H1 (cell line): ENCODE results near the gene ADARB2. TPM values are rescaled to one million over a fixed set of nuclear protein-coding genes. Genes with fewer than 3 reads are reported as not detected.

ENCODE experiments used
- CTCF ChIA-PET: fragments of 300-600 bp; sonication (Branson Sonifier 250); formaldehyde crosslinking; loops from one replicate; lab custom pipeline; 2021; ENCODE audit not compliant: partially characterized antibody; lab: Charles Lee
- POLR2A ChIA-PET: fragments of 300-600 bp; sonication (Branson Sonifier 250); formaldehyde crosslinking; loops from one replicate; lab custom pipeline; 2021; ENCODE audit warnings: inconsistent platforms; ENCODE audit not compliant: partially characterized antibody; lab: Charles Lee
- DNase-seq, 2 experiments: peaks; one replicate each; pipeline versions ENCODE4 v3.0.0 to v3.0.0-alpha.2; 2010 to 2022; ENCODE audit warnings: low spot score in 2 of 2, low read depth in 1 of 2, mixed read lengths in 1 of 2
- FAIRE-seq: peaks from 2 replicates; lab custom pipeline; 2011; peaks lifted over from hg19 to GRCh38; lab: Jason Lieb, UNC
- H2AFZ ChIP-seq: 2 replicates; pipeline ENCODE4 v1.8.1; 2012; ENCODE audit warnings: low read length, inconsistent platforms
- H2AK5ac ChIP-seq: 2 replicates; pipeline ENCODE4 v1.6.1; 2013; ENCODE audit warnings: low read depth, low read length
- H2BK120ac ChIP-seq: replicated peaks from 2 replicates; pipeline ENCODE3; 2013; ENCODE audit warnings: low read depth, low read length, inconsistent platforms
- H2BK12ac ChIP-seq: 2 replicates; pipeline ENCODE4 v1.6.1; 2013; ENCODE audit warnings: low read depth, low read length
- H2BK15ac ChIP-seq: 2 replicates; pipeline ENCODE4 v1.6.1; 2013; ENCODE audit warnings: low read length
- H2BK20ac ChIP-seq: 2 replicates; pipeline ENCODE4 v1.6.1; 2013; ENCODE audit warnings: low read length
- H2BK5ac ChIP-seq: 2 replicates; pipeline ENCODE4 v1.6.1; 2013; ENCODE audit warnings: low read depth, low read length
- H3K14ac ChIP-seq: 2 replicates; pipeline ENCODE4 v1.6.1; 2013; ENCODE audit warnings: inconsistent platforms; ENCODE audit not compliant: insufficient read length
- H3K18ac ChIP-seq: 2 replicates; pipeline ENCODE4 v1.6.1; 2013; ENCODE audit warnings: low read length; ENCODE audit errors: extremely low read depth
- H3K23ac ChIP-seq: 2 replicates; pipeline ENCODE4 v1.6.1; 2013; ENCODE audit warnings: inconsistent platforms; ENCODE audit not compliant: insufficient read length
- H3K23me2 ChIP-seq: 2 replicates; pipeline ENCODE4 v1.6.1; 2013; ENCODE audit warnings: low read depth, low read length
- H3K27ac ChIP-seq: 2 replicates; pipeline ENCODE4 v1.6.1; 2011; ENCODE audit warnings: low read depth, low read length, inconsistent platforms
- H3K27me3 ChIP-seq, 4 experiments: replicated peaks in 1 of 4; 1 replicate in 1 of 4; 2 replicates in 3 of 4; pipeline versions ENCODE4 v1.6.1 to v1.8.1; 2011 to 2013; ENCODE audit warnings: low read length in 3 of 4, mild to moderate bottlenecking in 3 of 4, inconsistent platforms in 2 of 4, mixed read lengths in 2 of 4, moderate library complexity in 1 of 4; ENCODE audit not compliant: control insufficient read depth in 3 of 4, insufficient read depth in 3 of 4; ENCODE audit errors: extremely low read depth in 1 of 4
- H3K36me3 ChIP-seq, 4 experiments: 2 replicates each; pipeline versions ENCODE4 v1.6.1 to v1.8.1; 2011 to 2013; ENCODE audit warnings: mild to moderate bottlenecking in 4 of 4, low read length in 3 of 4, moderate library complexity in 2 of 4, control low read depth in 1 of 4, inconsistent platforms in 1 of 4; ENCODE audit not compliant: insufficient read depth in 4 of 4, control insufficient read depth in 2 of 4
- H3K4ac ChIP-seq: replicated peaks from 2 replicates; pipeline ENCODE3; 2013; ENCODE audit warnings: low read length, low read depth, mixed read lengths, inconsistent platforms; ENCODE audit not compliant: insufficient read length
- H3K4me1 ChIP-seq, 4 experiments: replicated peaks in 1 of 4; 1 replicate in 1 of 4; 2 replicates in 3 of 4; pipeline versions ENCODE4 v1.6.1 to v1.8.1; 2011 to 2013; ENCODE audit warnings: low read length in 3 of 4, inconsistent platforms in 2 of 4, mixed read lengths in 1 of 4; ENCODE audit not compliant: insufficient read depth in 4 of 4, control insufficient read depth in 3 of 4
- H3K4me2 ChIP-seq, 2 experiments: 2 replicates each; pipeline versions ENCODE4 v1.6.1 to v1.8.1; 2011 to 2013; ENCODE audit warnings: low read depth in 2 of 2, low read length in 2 of 2, control low read depth in 1 of 2, inconsistent platforms in 1 of 2, mild to moderate bottlenecking in 1 of 2; ENCODE audit not compliant: insufficient read depth in 1 of 2
- H3K4me3 ChIP-seq, 4 experiments: fragments of 200-600, 300-600 bp in 1 of 4; sonication (generic), shearing (Covaris generic), sonication (Bioruptor Twin) in 1 of 4; 2 replicates each; pipeline versions ENCODE4 v1.5.1 to v1.8.1; 2011 to 2016; ENCODE audit warnings: low read length in 4 of 4, low read depth in 3 of 4, control low read depth in 2 of 4, inconsistent platforms in 2 of 4, mild to moderate bottlenecking in 2 of 4, mixed read lengths in 1 of 4, moderate library complexity in 1 of 4; ENCODE audit not compliant: insufficient read depth in 2 of 4; ENCODE audit errors: extremely low read depth in 1 of 4
- H3K56ac ChIP-seq: replicated peaks from 2 replicates; pipeline ENCODE3; 2013; ENCODE audit warnings: low read depth, mild to moderate bottlenecking, mixed read lengths, low read length, inconsistent platforms; ENCODE audit not compliant: insufficient read length
- H3K79me1 ChIP-seq: 2 replicates; pipeline ENCODE4 v1.6.1; 2013; ENCODE audit warnings: low read depth, low read length, control low read depth
- H3K79me2 ChIP-seq, 2 experiments: 2 replicates each; pipeline versions ENCODE4 v1.6.1 to v1.8.1; 2012 to 2013; ENCODE audit warnings: low read length in 2 of 2, mild to moderate bottlenecking in 2 of 2, inconsistent platforms in 1 of 2; ENCODE audit not compliant: insufficient read depth in 2 of 2, control insufficient read depth in 1 of 2
- H3K9ac ChIP-seq, 4 experiments: replicated peaks in 1 of 4; 1 replicate in 1 of 4; 2 replicates in 3 of 4; pipeline versions ENCODE4 v1.6.1 to v1.8.1; 2011 to 2013; ENCODE audit warnings: low read depth in 3 of 4, low read length in 3 of 4, control low read depth in 2 of 4, mild to moderate bottlenecking in 2 of 4, moderate library complexity in 2 of 4, inconsistent platforms in 1 of 4; ENCODE audit errors: extremely low read depth in 1 of 4
- H3K9me3 ChIP-seq, 2 experiments: 2 replicates each; pipeline versions ENCODE4 v1.6.1 to v1.8.1; 2012 to 2013; ENCODE audit warnings: mild to moderate bottlenecking in 2 of 2, moderate library complexity in 2 of 2, control low read depth in 1 of 2, inconsistent platforms in 1 of 2, low read depth in 1 of 2, low read length in 1 of 2, mixed read lengths in 1 of 2; ENCODE audit not compliant: insufficient read depth in 2 of 2
- H4K20me1 ChIP-seq, 2 experiments: replicated peaks in 1 of 2; 2 replicates each; pipeline versions ENCODE3 to v1.8.1; 2011 to 2013; ENCODE audit warnings: inconsistent platforms in 2 of 2, low read length in 2 of 2, mild to moderate bottlenecking in 1 of 2; ENCODE audit not compliant: insufficient read depth in 2 of 2, control insufficient read depth in 1 of 2
- H4K5ac ChIP-seq: 2 replicates; pipeline ENCODE4 v1.6.1; 2013; ENCODE audit warnings: low read length, low read depth, mixed read lengths, inconsistent platforms; ENCODE audit not compliant: insufficient read length
- H4K8ac ChIP-seq: 2 replicates; pipeline ENCODE4 v1.8.0; 2013; ENCODE audit warnings: mild to moderate bottlenecking, moderate library complexity, low read length, inconsistent platforms; ENCODE audit not compliant: insufficient read depth; ENCODE audit errors: extremely low read depth
- H4K91ac ChIP-seq: replicated peaks from 2 replicates; pipeline ENCODE3; 2013; ENCODE audit warnings: low read length, mixed read lengths, inconsistent platforms; ENCODE audit not compliant: insufficient read length
- ATF3 ChIP-seq: IDR thresholded peaks from 2 replicates; pipeline ENCODE4 v1.6.1; 2011; ENCODE audit warnings: low read depth, mild to moderate bottlenecking, low read length; ENCODE audit not compliant: insufficient read depth
- BACH1 ChIP-seq: IDR thresholded peaks from 2 replicates; pipeline ENCODE4 v1.6.1; 2012; ENCODE audit warnings: low read length, improper control_type of control experiment
- CEBPB ChIP-seq: IDR thresholded peaks from 2 replicates; pipeline ENCODE4 v1.6.1; 2012; ENCODE audit warnings: low read depth, low read length
- CHD2 ChIP-seq: IDR thresholded peaks from 2 replicates; pipeline ENCODE4 v1.6.1; 2012; ENCODE audit warnings: low read length, improper control_type of control experiment
- E2F6 ChIP-seq: IDR thresholded peaks from 2 replicates; pipeline ENCODE4 v1.6.1; 2012; ENCODE audit warnings: inconsistent platforms
- EZH2 ChIP-seq: fragments of 200-600 bp; sonication (generic); IDR thresholded peaks from 2 replicates; pipeline ENCODE4 v1.7.1; 2012; ENCODE audit warnings: low read depth, mild to moderate bottlenecking, moderate library complexity, low read length, inconsistent platforms; ENCODE audit not compliant: severe bottlenecking
- GTF2F1 ChIP-seq: IDR thresholded peaks from 2 replicates; pipeline ENCODE4 v1.6.1; 2012; ENCODE audit warnings: low read depth, low read length, improper control_type of control experiment, borderline replicate concordance
- PHF8 ChIP-seq: fragments of 200-600 bp; sonication (generic); conservative IDR thresholded peaks from 2 replicates; pipeline ENCODE4 v1.7.1; 2012; ENCODE audit warnings: low read depth, mild to moderate bottlenecking, inconsistent platforms, low read length, moderate library complexity
- SAP30 ChIP-seq: fragments of 300-600 bp; sonication (generic); IDR thresholded peaks from 2 replicates; pipeline ENCODE4 v1.7.1; 2012; ENCODE audit warnings: low read length, moderate library complexity, mild to moderate bottlenecking, inconsistent platforms; ENCODE audit not compliant: insufficient read depth, insufficient replicate concordance
- whole genome bisulfite sequencing, 2 experiments: shearing (Covaris generic) in 1 of 2; methylation state at CpG; one replicate each; pipeline versions ENCODE4 v1.1.6 to v1.1.7; 2013 to 2015; ENCODE audit warnings: low lambda C conversion rate in 2 of 2, mixed read lengths in 2 of 2, inconsistent platforms in 1 of 2, low coverage in 1 of 2, missing lambda C conversion rate in 1 of 2; ENCODE audit not compliant: insufficient replicate concordance in 2 of 2, insufficient coverage in 1 of 2, insufficient read length in 1 of 2; ENCODE audit errors: extremely low coverage in 1 of 2, missing lambda C conversion rate in 1 of 2; 5-methylcytosine and 5-hydroxymethylcytosine counted together
- polyA plus RNA-seq, 7 experiments: library from polyadenylated mRNA; depleted of rRNA in 3 of 7; stranded (reverse) in 5 of 7; unstranded in 2 of 7; fragments of >200 nt in 5 of 7; fragments of 200-250 nt in 2 of 7; gene quantifications; 1 replicate in 5 of 7; 2 replicates in 1 of 7; 4 replicates in 1 of 7; pipeline versions ENCODE4 v1.2.1 to v1.2.3, GENCODE V29; 2011 to 2013; ENCODE audit warnings: missing spikeins in 2 of 7, mixed read lengths in 2 of 7
- total RNA-seq: library from RNA; stranded (reverse); fragmentation: NEBNext Ultra II Directional; extraction: Animal tissue kit (Norgen Biotek cat#: 25700); gene quantifications from 2 replicates; pipeline ENCODE4 v1.2.1, GENCODE V29; 2021

Gene ADARB2
- total and polyA plus RNA-seq, 2 of the 8 experiments (the other 6 are each of a cell fraction or from before 2014, with no cell fraction given): 2.2 to 2.8 TPM

GRCh38 chr10:1413256-1413655, 324.1 kb downstream of the ADARB2 start:
- no peak for FAIRE-seq
- Histone ChIP-seq H3K79me2 (no peaks in the 10 kb centered on the region), H2BK15ac (no peak overlapping the region)
- no peak for TF ChIP-seq ATF3
- TF ChIP-seq PHF8: no peak
- no peak for TF ChIP-seq GTF2F1
- TF ChIP-seq SAP30: no peak
- TF ChIP-seq BACH1: no peak
- no peak for TF ChIP-seq CHD2
- TF ChIP-seq E2F6: no peak
- no peak for TF ChIP-seq CEBPB
- TF ChIP-seq EZH2: no peak
- TF ChIP-seq, all 59 proteins: peak for 0
- CTCF ChIA-PET: interaction anchor here (3.5 kb wide), 1 partner anchor 10 kb away, joined by 23 read pairs; no protein-coding TSS in a partner anchor
- Histone ChIP-seq H2BK120ac (no peak overlapping the region), H3K4ac (no peak overlapping the region), H2BK12ac (no peak overlapping the region), H4K8ac (no peak overlapping the region), H3K23me2 (peaks cover 7% of the 10 kb centered on the region; the same call in 1 of the 2 replicates), H3K14ac (no peak overlapping the region), H2BK20ac (no peak overlapping the region), H3K36me3 (no peaks in the 10 kb centered on the region), H3K27ac (no peak overlapping the region), H3K4me3 (no peak overlapping the region), H3K9ac (no peak overlapping the region), H2AFZ (no peak overlapping the region), H3K4me2 (no peak overlapping the region), H4K5ac (no peak overlapping the region), H3K56ac (no peak overlapping the region), H3K18ac (no peak overlapping the region), H3K23ac (no peak overlapping the region), H3K4me1 (no peaks in the 10 kb centered on the region), H3K79me1 (no peaks in the 10 kb centered on the region; the same call in 1 of the 2 replicates), H4K20me1 (no peaks in the 10 kb centered on the region), H2AK5ac (no peak overlapping the region), H3K9me3 (no peaks in the 10 kb centered on the region; a peak in 1 of 4 replicates), H4K91ac (no peak overlapping the region), H3K27me3 (no peaks in the 10 kb centered on the region; a peak in 1 of 7 replicates), H2BK5ac (no peak overlapping the region)
- POLR2A ChIA-PET: no interaction called here
- WGBS, 2 experiments: 90% methylated on average over 11 of the region's 11 CpGs; no CpG with 5 or more reads in 1 of the 2 experiments
- DNase-seq: no peak
